Measurements from ENCODE around the gene LYZL2. TPM values are rescaled to one million over a fixed set of nuclear protein-coding genes. Genes with fewer than 3 reads are reported as not detected.

Gene LYZL2
- total RNA-seq, 2 donors from 2014 or later, result not detected

DNA sequence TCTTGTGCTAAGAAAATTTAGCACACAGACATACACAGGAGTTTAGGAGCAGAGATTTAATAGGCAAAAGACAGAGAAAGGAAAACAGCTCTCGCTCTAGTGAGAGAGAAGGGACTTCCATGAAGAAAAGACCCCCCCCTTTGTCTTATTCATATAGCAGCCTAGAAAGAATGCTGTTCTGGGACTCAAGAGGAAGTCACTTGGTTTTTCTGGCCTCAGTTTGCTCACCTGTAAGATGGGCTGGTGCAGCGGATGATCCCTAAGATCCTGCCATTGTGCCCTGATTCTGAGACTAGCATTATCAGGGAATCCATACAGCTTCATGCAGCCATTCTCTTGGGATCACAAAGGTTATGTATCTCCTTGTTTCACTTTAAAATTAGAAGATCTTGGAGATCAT lies 42.7 kb downstream of the LYZL2 start:
- Histone ChIP-seq H3K27me3 (replicated peaks; ENCODE audit: insufficient read depth) (no peaks in the 10 kb centered on the region), H3K9me3 (no peaks in the 10 kb centered on the region), H3K4me1 (ENCODE audit: control insufficient read depth in 1 of 2, low read depth in 2 of 2) (no peaks in the 10 kb centered on the region), H3K27ac (no peak overlapping the region), H3K36me3 (no peaks in the 10 kb centered on the region), H3K4me3 (no peak overlapping the region)
- TF ChIP-seq, protein P1, sequence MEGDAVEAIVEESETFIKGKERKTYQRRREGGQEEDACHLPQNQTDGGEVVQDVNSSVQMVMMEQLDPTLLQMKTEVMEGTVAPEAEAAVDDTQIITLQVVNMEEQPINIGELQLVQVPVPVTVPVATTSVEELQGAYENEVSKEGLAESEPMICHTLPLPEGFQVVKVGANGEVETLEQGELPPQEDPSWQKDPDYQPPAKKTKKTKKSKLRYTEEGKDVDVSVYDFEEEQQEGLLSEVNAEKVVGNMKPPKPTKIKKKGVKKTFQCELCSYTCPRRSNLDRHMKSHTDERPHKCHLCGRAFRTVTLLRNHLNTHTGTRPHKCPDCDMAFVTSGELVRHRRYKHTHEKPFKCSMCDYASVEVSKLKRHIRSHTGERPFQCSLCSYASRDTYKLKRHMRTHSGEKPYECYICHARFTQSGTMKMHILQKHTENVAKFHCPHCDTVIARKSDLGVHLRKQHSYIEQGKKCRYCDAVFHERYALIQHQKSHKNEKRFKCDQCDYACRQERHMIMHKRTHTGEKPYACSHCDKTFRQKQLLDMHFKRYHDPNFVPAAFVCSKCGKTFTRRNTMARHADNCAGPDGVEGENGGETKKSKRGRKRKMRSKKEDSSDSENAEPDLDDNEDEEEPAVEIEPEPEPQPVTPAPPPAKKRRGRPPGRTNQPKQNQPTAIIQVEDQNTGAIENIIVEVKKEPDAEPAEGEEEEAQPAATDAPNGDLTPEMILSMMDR (IDR thresholded peaks at IDR 0.05), result no peak
- no peak for DNase-seq (ENCODE audit: low spot score)
- ATAC-seq (ENCODE audit: insufficient number of reproducible peaks, low FRiP score, low read depth), result no peak

DNA sequence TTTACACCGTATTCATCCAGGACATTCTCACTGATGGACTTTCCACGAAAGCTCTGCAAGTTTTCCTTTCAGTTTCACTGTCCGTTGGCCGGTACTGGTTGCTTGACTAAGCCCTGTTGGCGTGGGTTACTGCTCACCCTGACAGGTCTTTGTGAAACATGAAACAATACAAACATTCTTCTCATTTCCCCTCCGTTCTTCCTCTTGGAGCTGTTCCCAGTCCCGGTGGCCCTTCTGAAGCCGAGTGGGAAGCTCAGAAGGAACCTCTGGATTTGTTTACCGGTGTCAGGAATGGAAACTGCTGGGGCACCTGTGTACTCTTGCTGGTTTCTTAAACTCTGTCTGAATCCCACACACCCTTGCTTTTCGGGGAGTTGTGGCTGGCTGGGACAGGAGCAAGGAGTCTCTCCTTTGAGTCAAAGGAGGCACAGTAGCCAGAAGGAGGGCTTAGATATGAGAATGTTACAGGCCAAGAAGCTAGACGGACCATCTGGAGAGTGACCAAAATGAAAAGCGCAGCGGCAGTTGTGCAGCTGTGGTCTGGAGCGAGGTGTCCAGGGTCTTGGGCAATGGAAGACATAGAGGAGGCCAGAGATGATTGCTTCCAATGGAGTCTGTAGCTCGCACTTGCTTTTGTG lies 45.7 kb downstream of the LYZL2 start:
- Histone ChIP-seq H3K27ac (peak overlapping the region; percentile 33 to 39), H3K9me3 (no peaks in the 10 kb centered on the region)
- TF ChIP-seq, protein P1 (IDR thresholded peaks at IDR 0.05), result no peak

DNA sequence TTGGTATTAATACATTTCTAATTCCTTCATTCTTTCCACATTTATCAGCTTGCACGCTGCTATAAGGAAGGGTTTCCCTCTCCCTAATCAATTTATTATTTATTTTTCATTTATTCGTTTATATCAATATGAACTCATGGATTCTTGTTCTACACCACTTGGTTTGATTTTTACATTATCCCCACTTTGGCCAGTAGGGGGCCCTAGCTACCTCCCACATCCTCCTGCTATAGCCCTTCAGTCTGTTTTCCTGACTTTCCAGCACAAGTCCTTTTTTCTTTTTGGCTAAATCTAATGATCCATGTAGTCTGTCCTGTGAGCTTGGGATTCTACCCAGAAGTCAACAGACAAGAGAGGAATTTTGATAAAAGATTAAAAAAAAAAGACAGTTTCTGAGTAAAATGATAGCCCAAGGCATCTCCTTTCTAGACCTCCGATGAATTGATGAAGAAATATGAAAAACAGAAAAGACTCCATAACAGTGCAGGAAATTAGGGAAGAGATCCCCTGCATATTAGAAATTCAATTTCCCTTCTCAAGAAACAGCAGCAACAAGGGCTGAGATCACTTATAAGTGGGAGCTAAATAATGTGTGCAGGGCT lies 47.7 kb downstream of the LYZL2 start:
- H3K4me3 ChIP-seq, result no peak overlapping the region
- DNase-seq (ENCODE audit: low spot score) (no peak), ATAC-seq (ENCODE audit: insufficient number of reproducible peaks, low FRiP score, low read depth) (no peak)
- H3K27me3 ChIP-seq (replicated peaks; ENCODE audit: insufficient read depth), result no peaks in the 10 kb centered on the region
- H3K27ac ChIP-seq, result no peak overlapping the region
- no peaks in the 10 kb centered on the region for H3K36me3 ChIP-seq
- H3K9me3 ChIP-seq, result no peaks in the 10 kb centered on the region
- H3K4me1 ChIP-seq (ENCODE audit: control insufficient read depth in 1 of 2, low read depth in 2 of 2), result no peaks in the 10 kb centered on the region
- TF ChIP-seq, protein P1 (IDR thresholded peaks at IDR 0.05), result peak; percentile 72

More for the DNA sequence above, 45.7 kb downstream of the LYZL2 start:
- peak; percentile 3 for DNase-seq (ENCODE audit: low spot score)
- peak; percentile 31 for ATAC-seq (ENCODE audit: insufficient number of reproducible peaks, low FRiP score, low read depth)
- Histone ChIP-seq H3K4me3 (peak overlapping the region; percentile 64), H3K27me3 (replicated peaks; ENCODE audit: insufficient read depth) (no peaks in the 10 kb centered on the region), H3K4me1 (ENCODE audit: control insufficient read depth in 1 of 2, low read depth in 2 of 2) (no peaks in the 10 kb centered on the region), H3K36me3 (no peaks in the 10 kb centered on the region)

DNA sequence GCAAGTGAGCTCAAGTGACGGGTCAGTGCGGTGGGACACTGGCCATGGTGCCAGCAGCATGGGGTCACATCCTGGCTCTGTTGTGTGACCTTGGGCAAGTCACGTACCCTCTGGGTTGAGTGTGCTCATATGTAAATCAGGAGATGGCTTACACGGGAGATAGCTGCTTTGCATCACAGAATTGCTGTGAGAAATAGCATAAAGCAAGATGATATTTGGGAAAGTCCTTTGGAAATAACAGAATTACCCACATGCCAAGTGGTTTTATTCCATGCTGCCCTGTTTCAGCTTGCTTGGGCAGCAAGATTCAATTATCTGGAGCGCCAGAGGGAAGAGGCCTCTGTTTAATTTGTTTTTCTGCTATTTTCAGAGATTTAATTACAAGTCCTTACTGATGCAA lies 48.9 kb downstream of the LYZL2 start:
- TF ChIP-seq, protein P1 (IDR thresholded peaks at IDR 0.05), result no peak
- Histone ChIP-seq H3K27me3 (replicated peaks; ENCODE audit: insufficient read depth) (no peaks in the 10 kb centered on the region), H3K4me3 (no peak overlapping the region), H3K4me1 (ENCODE audit: control insufficient read depth in 1 of 2, low read depth in 2 of 2) (no peaks in the 10 kb centered on the region), H3K36me3 (no peaks in the 10 kb centered on the region), H3K9me3 (no peaks in the 10 kb centered on the region), H3K27ac (no peak overlapping the region)
- DNase-seq (ENCODE audit: low spot score), result no peak
- no peak for ATAC-seq (ENCODE audit: insufficient number of reproducible peaks, low FRiP score, low read depth)

DNA sequence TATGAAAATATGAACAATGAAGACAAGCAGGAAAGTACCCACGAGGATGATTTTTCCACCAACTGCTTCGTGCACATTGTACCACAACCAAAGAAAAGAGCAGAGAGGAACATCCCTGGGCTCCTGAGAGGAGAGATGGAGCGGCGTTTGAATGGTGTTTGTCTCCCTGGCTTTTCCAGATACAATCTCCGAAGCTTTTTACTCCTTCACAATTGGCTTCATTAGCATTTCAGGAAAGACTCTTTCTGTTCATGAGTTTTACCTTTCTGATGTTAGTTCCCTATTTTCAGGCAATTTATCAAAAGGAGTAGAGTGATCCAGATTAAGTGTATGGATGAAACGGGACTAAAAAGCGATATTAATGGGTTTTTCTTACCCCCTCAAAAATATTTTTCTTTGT lies 49.3 kb downstream of the LYZL2 start:
- DNase-seq (ENCODE audit: low spot score) (no peak), ATAC-seq (ENCODE audit: insufficient number of reproducible peaks, low FRiP score, low read depth) (no peak)
- no peaks in the 10 kb centered on the region for H3K4me1 ChIP-seq (ENCODE audit: control insufficient read depth in 1 of 2, low read depth in 2 of 2)
- no peaks in the 10 kb centered on the region for H3K36me3 ChIP-seq
- H3K9me3 ChIP-seq, result no peaks in the 10 kb centered on the region
- H3K27me3 ChIP-seq (replicated peaks; ENCODE audit: insufficient read depth), result no peaks in the 10 kb centered on the region
- H3K27ac ChIP-seq, result no peak overlapping the region
- TF ChIP-seq, protein P1 (IDR thresholded peaks at IDR 0.05), result no peak
- H3K4me3 ChIP-seq, result no peak overlapping the region
